ENCODE data around the gene CASTOR1. TPM values are rescaled to one million over a fixed set of nuclear protein-coding genes. Genes with fewer than 3 reads are reported as not detected.

CASTOR1 gene
- total and polyA plus RNA-seq, 11 donors: 3.8 to 16.6 (median 7.1) TPM

GRCh38 chr22:30239488-30240405 lies 49.6 kb downstream of the CASTOR1 start:
- H3K27ac ChIP-seq: no peak overlapping the region
- TF ChIP-seq POLR2A (IDR thresholded peaks at IDR 0.05): no peak
- no peak for TF ChIP-seq CTCF (IDR thresholded peaks at IDR 0.05)
- WGBS, 4 donors: 82 to 93% (median 87%) methylated on average over 17 of the region's 17 CpGs
- ATAC-seq (no peak), DNase-seq (no peak)
- H3K4me3 ChIP-seq: no peak overlapping the region
- H3K27me3 ChIP-seq: peaks cover 0 to 27% (median 0%) of the 10 kb centered on the region in 9 donors
- no peaks in the 10 kb centered on the region for H3K36me3 ChIP-seq
- no peaks in the 10 kb centered on the region for H3K9me3 ChIP-seq
- intact Hi-C loops (cut with DNase I): no loop called here
- H3K4me1 ChIP-seq: peaks cover 0 to 4% (median 0%) of the 10 kb centered on the region in 12 donors

- intact Hi-C loops (cut with DNase I): no loop called here
- no peaks in the 10 kb centered on the region for H3K36me3 ChIP-seq
- no peaks in the 10 kb centered on the region for H3K9me3 ChIP-seq
- TF ChIP-seq CTCF (IDR thresholded peaks at IDR 0.05) (no peak), POLR2A (IDR thresholded peaks at IDR 0.05) (no peak)
- no peak overlapping the region for H3K4me3 ChIP-seq
- no peak overlapping the region for H3K27ac ChIP-seq
- peaks cover 0 to 4% (median 0%) of the 10 kb centered on the region in 12 donors for H3K4me1 ChIP-seq
- peaks cover 0 to 22% (median 0%) of the 10 kb centered on the region in 9 donors for H3K27me3 ChIP-seq
- DNase-seq: peak in 3 of 5 donors; percentile 52 to 79 (median 74)
- ATAC-seq: peak in 3 of 4 donors; percentile 68 to 84 (median 82)
- WGBS, 4 donors: 63 to 72% (median 67%) methylated on average over 23 to 27 of the region's 27 CpGs
These were observed 50.4 kb downstream of the CASTOR1 start for GRCh38 chr22:30238661-30239487.

- WGBS, 4 donors: 92 to 95% (median 93%) methylated on average over 9 of the region's 9 CpGs
- intact Hi-C loops (cut with DNase I): no loop called here
- Histone ChIP-seq H3K27me3 (peaks cover 0 to 28% (median under 1%) of the 10 kb centered on the region in 9 donors), H3K27ac (no peak overlapping the region), H3K4me1 (peaks cover 0 to 4% (median 0%) of the 10 kb centered on the region in 12 donors), H3K36me3 (no peaks in the 10 kb centered on the region), H3K9me3 (no peaks in the 10 kb centered on the region), H3K4me3 (no peak overlapping the region)
- DNase-seq (no peak), ATAC-seq (no peak)
- no peak for TF ChIP-seq POLR2A (IDR thresholded peaks at IDR 0.05)
These were observed 51.2 kb downstream of the CASTOR1 start for GRCh38 chr22:30238136-30238535.

- TF ChIP-seq POLR2A (IDR thresholded peaks at IDR 0.05): no peak
- TF ChIP-seq CTCF (IDR thresholded peaks at IDR 0.05): no peak
- H3K9me3 ChIP-seq: no peaks in the 10 kb centered on the region
- ATAC-seq: no peak
- peaks cover 0 to 34% (median 11%) of the 10 kb centered on the region in 9 donors for H3K27me3 ChIP-seq
- peaks cover 0 to 4% (median 0%) of the 10 kb centered on the region in 12 donors for H3K4me1 ChIP-seq
- DNase-seq: no peak
- intact Hi-C loops (cut with DNase I): no loop called here
- WGBS, 4 donors: 94 to 97% (median 96%) methylated on average over 5 of the region's 5 CpGs
- H3K36me3 ChIP-seq: no peaks in the 10 kb centered on the region
- H3K4me3 ChIP-seq: no peak overlapping the region
- H3K27ac ChIP-seq: no peak overlapping the region
These were observed 52.4 kb downstream of the CASTOR1 start for GRCh38 chr22:30236875-30237274.

All from heart left ventricle (tissue), 16 donors.